Epidermal melanocyte (primary cell): ENCODE data around the gene MTUS2.
"Not testable (repeated sequence)": the region's sequence is repeated elsewhere in the genome, so short reads cannot be mapped to it uniquely, and the experiment has no call there.

Source experiments
- DNase-seq: peaks from one replicate; pipeline ENCODE4 v3.0.0; 2011; ENCODE audit warnings: low spot score; ENCODE audit not compliant: insufficient read length

MTUS2 gene

GRCh38 chr13:29310806-29311205, 490.7 kb downstream of the MTUS2 start:
- no peak for DNase-seq

- DNase-seq, result no peak
These were observed 495.7 kb downstream of the MTUS2 start for GRCh38 chr13:29315847-29316246.

GRCh38 chr13:29317828-29318227, 497.7 kb downstream of the MTUS2 start:
- no peak for DNase-seq

GRCh38 chr13:29318741-29319140, 498.6 kb downstream of the MTUS2 start:
- no peak for DNase-seq

GRCh38 chr13:29319451-29319850, 499.3 kb downstream of the MTUS2 start:
- no peak for DNase-seq

- DNase-seq, result no peak
These were observed 503.8 kb downstream of the MTUS2 start for GRCh38 chr13:29323954-29324353.

GRCh38 chr13:29324601-29325000, 504.5 kb downstream of the MTUS2 start:
- DNase-seq, result no peak

- no peak for DNase-seq
These were observed 508.4 kb downstream of the MTUS2 start for GRCh38 chr13:29328501-29328900.

GRCh38 chr13:29336356-29336755, 516.2 kb downstream of the MTUS2 start:
- no peak for DNase-seq

- DNase-seq, result no peak
These were observed 519.5 kb downstream of the MTUS2 start for GRCh38 chr13:29339386-29340272.

- not testable (repeated sequence) for DNase-seq
These were observed 525.9 kb downstream of the MTUS2 start for GRCh38 chr13:29345860-29346582.

GRCh38 chr13:29355029-29355428, 534.9 kb downstream of the MTUS2 start:
- DNase-seq, result no peak

- DNase-seq, result no peak
These were observed 539.0 kb downstream of the MTUS2 start for GRCh38 chr13:29359181-29359580.

- DNase-seq, result no peak
These were observed 541.6 kb downstream of the MTUS2 start for GRCh38 chr13:29361716-29362115.

GRCh38 chr13:29362849-29363604, 542.9 kb downstream of the MTUS2 start:
- peak; percentile 49 for DNase-seq

GRCh38 chr13:29369060-29369743, 549.1 kb downstream of the MTUS2 start:
- DNase-seq, result no peak

GRCh38 chr13:29379281-29379680, 559.1 kb downstream of the MTUS2 start:
- DNase-seq, result no peak

GRCh38 chr13:29379865-29380264, 559.7 kb downstream of the MTUS2 start:
- DNase-seq, result no peak

- DNase-seq, result no peak
These were observed 561.9 kb downstream of the MTUS2 start for GRCh38 chr13:29382021-29382420.

GRCh38 chr13:29383476-29383875, 563.3 kb downstream of the MTUS2 start:
- DNase-seq, result no peak

GRCh38 chr13:29384466-29384865, 564.3 kb downstream of the MTUS2 start:
- DNase-seq, result no peak
